SU-DHL-6 (cell line): ENCODE measurements around the gene MAP3K4.

Source experiments
- H2AFZ ChIP-seq: fragments of 200-600 bp; sonication (generic); 2 replicates; pipeline ENCODE4 v1.6.1; 2014; ENCODE audit warnings: low read depth, mild to moderate bottlenecking, moderate library complexity, mixed read lengths, antibody characterized with exemption, low read length; ENCODE audit not compliant: severe bottlenecking
- H3F3A ChIP-seq: fragments of 200-600 bp; shearing (Covaris generic); 2 replicates; pipeline ENCODE4 v1.6.0; 2016; ENCODE audit warnings: antibody characterized with exemption, mild to moderate bottlenecking; ENCODE audit not compliant: insufficient read depth
- H3K27ac ChIP-seq: fragments of 200-600 bp; sonication (generic); 2 replicates; pipeline ENCODE4 v1.5.1; 2016; ENCODE audit warnings: low read depth, mild to moderate bottlenecking, low read length, moderate library complexity, mixed read lengths
- H3K27me3 ChIP-seq: fragments of 200-600 bp; sonication (generic), shearing (Covaris generic); 2 replicates; pipeline ENCODE4 v1.6.0; 2014; ENCODE audit warnings: mild to moderate bottlenecking, low read length
- H3K36me3 ChIP-seq: fragments of 200-600 bp; sonication (generic); 2 replicates; pipeline ENCODE4 v1.6.1; 2014; ENCODE audit warnings: mild to moderate bottlenecking, low read length, mixed read lengths
- H3K4me2 ChIP-seq: fragments of 300-600, 200-600 bp; shearing (Covaris generic), sonication (generic); 2 replicates; pipeline ENCODE4 v1.6.0; 2014; ENCODE audit warnings: low read length, low read depth, mild to moderate bottlenecking; ENCODE audit not compliant: poor library complexity, severe bottlenecking
- H3K4me3 ChIP-seq: fragments of 200-600 bp; sonication (generic); 2 replicates; pipeline ENCODE4 v1.5.1; 2014; ENCODE audit warnings: antibody characterized with exemption, low read length, mild to moderate bottlenecking, mixed read lengths; ENCODE audit not compliant: insufficient read depth, poor library complexity, severe bottlenecking
- H3K79me2 ChIP-seq: fragments of 200-600 bp; sonication (generic); 2 replicates; pipeline ENCODE4 v1.6.1; 2014; ENCODE audit warnings: mild to moderate bottlenecking, low read length, moderate library complexity; ENCODE audit not compliant: insufficient read depth
- H3K9ac ChIP-seq: fragments of 200-600 bp; sonication (generic); 2 replicates; pipeline ENCODE4 v1.7.0; 2014; ENCODE audit warnings: mild to moderate bottlenecking, low read length
- H3K9me2 ChIP-seq: fragments of 200-600 bp; sonication (generic); replicated peaks from 2 replicates; pipeline ENCODE4 v1.6.1; 2014; ENCODE audit warnings: low read length; ENCODE audit not compliant: insufficient read depth
- H3K9me3 ChIP-seq: fragments of 200-600 bp; sonication (generic); 2 replicates; pipeline ENCODE4 v1.6.1; 2014; ENCODE audit warnings: low read length, mixed read lengths; ENCODE audit not compliant: insufficient read depth
- H4K20me1 ChIP-seq: fragments of 200-600 bp; sonication (generic); 2 replicates; pipeline ENCODE4 v1.6.1; 2014; ENCODE audit warnings: low read depth, mild to moderate bottlenecking, antibody characterized with exemption, low read length, moderate library complexity, mixed read lengths
- EZH2phosphoT487 ChIP-seq: fragments of 200-600 bp; sonication (generic), shearing (Covaris generic); conservative IDR thresholded peaks from 2 replicates; pipeline ENCODE4 v1.6.1; 2018; ENCODE audit warnings: mild to moderate bottlenecking, antibody characterized with exemption, low read length, moderate library complexity, mixed read lengths
- TF ChIP-seq, protein P1 (sequence below): fragments of 200-600 bp; sonication (generic); IDR thresholded peaks from one replicate; pipeline ENCODE4 v1.5.1; 2017; ENCODE audit warnings: antibody characterized with exemption, mild to moderate bottlenecking, low read length, moderate library complexity; ENCODE audit not compliant: insufficient read depth, poor library complexity, severe bottlenecking

MAP3K4 gene

DNA sequence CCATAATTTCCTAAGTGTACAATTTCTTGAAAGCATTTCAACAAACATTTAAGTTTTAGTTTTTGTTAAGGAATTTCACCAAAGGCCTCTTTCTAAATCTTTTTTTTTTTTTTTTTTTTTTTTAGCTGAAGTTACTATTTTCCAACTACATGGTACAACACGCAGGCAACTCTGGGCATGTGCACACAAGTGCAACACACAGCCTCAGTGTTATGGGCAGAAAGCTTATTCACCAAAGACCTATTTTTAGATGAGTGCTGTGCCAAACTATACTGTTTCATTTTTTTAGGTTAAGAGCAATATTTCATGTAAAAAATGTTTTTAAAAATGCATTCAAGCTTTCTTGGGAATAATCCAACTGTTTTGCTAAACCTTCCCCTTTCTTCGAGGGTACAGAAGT is 42.0 kb upstream of the MAP3K4 start:
- H3K36me3 ChIP-seq: no peaks in the 10 kb centered on the region
- no peaks in the 10 kb centered on the region for H3K79me2 ChIP-seq
- no peaks in the 10 kb centered on the region for H3K9me2 ChIP-seq
- no peak overlapping the region for H3K4me3 ChIP-seq
- no peaks in the 10 kb centered on the region for H3F3A ChIP-seq
- no peak overlapping the region for H2AFZ ChIP-seq
- H3K9me3 ChIP-seq: no peaks in the 10 kb centered on the region
- no peak for TF ChIP-seq EZH2phosphoT487
- TF ChIP-seq, protein P1, sequence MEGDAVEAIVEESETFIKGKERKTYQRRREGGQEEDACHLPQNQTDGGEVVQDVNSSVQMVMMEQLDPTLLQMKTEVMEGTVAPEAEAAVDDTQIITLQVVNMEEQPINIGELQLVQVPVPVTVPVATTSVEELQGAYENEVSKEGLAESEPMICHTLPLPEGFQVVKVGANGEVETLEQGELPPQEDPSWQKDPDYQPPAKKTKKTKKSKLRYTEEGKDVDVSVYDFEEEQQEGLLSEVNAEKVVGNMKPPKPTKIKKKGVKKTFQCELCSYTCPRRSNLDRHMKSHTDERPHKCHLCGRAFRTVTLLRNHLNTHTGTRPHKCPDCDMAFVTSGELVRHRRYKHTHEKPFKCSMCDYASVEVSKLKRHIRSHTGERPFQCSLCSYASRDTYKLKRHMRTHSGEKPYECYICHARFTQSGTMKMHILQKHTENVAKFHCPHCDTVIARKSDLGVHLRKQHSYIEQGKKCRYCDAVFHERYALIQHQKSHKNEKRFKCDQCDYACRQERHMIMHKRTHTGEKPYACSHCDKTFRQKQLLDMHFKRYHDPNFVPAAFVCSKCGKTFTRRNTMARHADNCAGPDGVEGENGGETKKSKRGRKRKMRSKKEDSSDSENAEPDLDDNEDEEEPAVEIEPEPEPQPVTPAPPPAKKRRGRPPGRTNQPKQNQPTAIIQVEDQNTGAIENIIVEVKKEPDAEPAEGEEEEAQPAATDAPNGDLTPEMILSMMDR: no peak
- no peak overlapping the region for H3K4me2 ChIP-seq
- no peaks in the 10 kb centered on the region for H3K27me3 ChIP-seq
- no peak overlapping the region for H3K9ac ChIP-seq
- H3K27ac ChIP-seq: no peak overlapping the region
- H4K20me1 ChIP-seq: no peaks in the 10 kb centered on the region

- Histone ChIP-seq H3K79me2 (no peaks in the 10 kb centered on the region), H3F3A (no peaks in the 10 kb centered on the region), H2AFZ (no peak overlapping the region), H3K27ac (no peak overlapping the region), H3K9me3 (no peaks in the 10 kb centered on the region), H3K9ac (no peak overlapping the region), H3K4me2 (no peak overlapping the region), H3K27me3 (no peaks in the 10 kb centered on the region), H4K20me1 (no peaks in the 10 kb centered on the region), H3K4me3 (no peak overlapping the region), H3K36me3 (no peaks in the 10 kb centered on the region), H3K9me2 (no peaks in the 10 kb centered on the region)
- TF ChIP-seq, protein P1: no peak
- TF ChIP-seq EZH2phosphoT487: no peak
These were observed 41.1 kb upstream of the MAP3K4 start for GRCh38 chr6:160950507-160950906.

DNA sequence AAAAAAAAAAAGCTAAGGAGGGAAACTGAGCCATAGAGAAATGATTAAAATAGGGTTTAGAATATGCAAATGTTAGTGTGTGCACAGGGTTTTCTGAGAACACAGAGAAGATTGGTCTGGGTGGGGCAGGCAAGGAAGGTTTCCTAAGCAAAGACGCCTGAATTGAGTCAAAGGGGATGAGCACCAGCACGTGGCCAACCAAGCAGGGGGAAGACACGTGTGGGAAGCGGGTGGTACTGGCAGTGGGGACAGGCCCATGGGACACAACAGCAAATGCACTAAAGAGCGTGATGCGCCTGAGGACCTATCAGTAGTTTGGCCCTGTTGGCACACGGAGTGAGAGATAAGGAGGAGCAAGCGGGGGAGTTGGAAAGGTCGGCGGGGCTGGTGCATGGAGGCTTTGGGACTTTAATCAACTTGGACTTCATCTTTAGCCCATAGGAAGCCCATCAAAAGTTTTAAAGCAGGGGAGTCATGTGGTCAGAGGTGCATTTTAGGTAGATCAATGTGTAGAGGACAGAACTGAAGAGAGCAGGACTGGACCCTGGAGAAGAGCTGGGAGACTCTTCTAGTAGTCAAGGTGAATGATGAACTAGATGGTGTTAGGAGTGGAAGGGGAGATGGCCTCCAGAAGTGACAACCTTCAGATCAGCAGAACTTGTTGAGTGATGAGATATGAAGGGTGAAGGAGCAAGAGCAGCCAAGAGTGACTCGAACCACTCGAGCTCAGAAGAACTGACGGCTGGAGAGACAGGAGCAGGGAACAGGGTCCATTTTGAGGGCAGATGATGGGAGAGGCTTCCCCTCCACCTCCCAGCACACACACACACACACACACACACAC is 40.2 kb upstream of the MAP3K4 start:
- no peaks in the 10 kb centered on the region for H4K20me1 ChIP-seq
- H3K4me3 ChIP-seq: no peak overlapping the region
- no peak overlapping the region for H2AFZ ChIP-seq
- TF ChIP-seq, protein P1: no peak
- TF ChIP-seq EZH2phosphoT487: no peak
- H3K9ac ChIP-seq: no peak overlapping the region
- H3F3A ChIP-seq: no peaks in the 10 kb centered on the region
- no peaks in the 10 kb centered on the region for H3K9me2 ChIP-seq
- H3K27me3 ChIP-seq: no peaks in the 10 kb centered on the region
- H3K79me2 ChIP-seq: no peaks in the 10 kb centered on the region
- H3K36me3 ChIP-seq: no peaks in the 10 kb centered on the region
- H3K4me2 ChIP-seq: no peak overlapping the region
- H3K27ac ChIP-seq: no peak overlapping the region
- H3K9me3 ChIP-seq: no peaks in the 10 kb centered on the region
